Endodermal cell (in vitro differentiated cells): Measurements from ENCODE around the gene ANKRD44. TPM values are rescaled to one million over a fixed set of nuclear protein-coding genes. Genes with fewer than 3 reads are reported as not detected.

ENCODE experiments used
- DNase-seq: peaks from one replicate; pipeline ENCODE4 v3.0.0-alpha.2; 2017
- H3K27ac ChIP-seq: 2 replicates; pipeline ENCODE4 v1.5.1; 2013; ENCODE audit warnings: mild to moderate bottlenecking, low read depth, low read length, moderate library complexity
- H3K27me3 ChIP-seq: 2 replicates; pipeline ENCODE4 v1.6.1; 2013; ENCODE audit warnings: mild to moderate bottlenecking, low read length, moderate library complexity; ENCODE audit not compliant: insufficient read depth, control insufficient read depth, poor library complexity, severe bottlenecking
- H3K36me3 ChIP-seq: 2 replicates; pipeline ENCODE4 v1.7.0; 2013; ENCODE audit warnings: mild to moderate bottlenecking, low read length, moderate library complexity; ENCODE audit not compliant: control insufficient read depth, insufficient read depth
- H3K4me1 ChIP-seq: one replicate; pipeline ENCODE4 v1.7.0; 2013; ENCODE audit warnings: low read length; ENCODE audit not compliant: control insufficient read depth, insufficient read depth
- H3K4me3 ChIP-seq: 2 replicates; pipeline ENCODE4 v1.5.1; 2013; ENCODE audit warnings: mild to moderate bottlenecking, low read length, moderate library complexity
- H3K9ac ChIP-seq: 2 replicates; pipeline ENCODE4 v1.6.1; 2013; ENCODE audit warnings: mild to moderate bottlenecking, low read length, moderate library complexity; ENCODE audit not compliant: poor library complexity, severe bottlenecking; ENCODE audit errors: extremely low read depth
- H3K9me3 ChIP-seq: 2 replicates; pipeline ENCODE4 v1.6.1; 2013; ENCODE audit warnings: mild to moderate bottlenecking, low read length, moderate library complexity; ENCODE audit not compliant: control insufficient read depth
- H3K27ac Mint-ChIP-seq: 2 replicates; pipeline ENCODE4 v1.8.0; 2020; ENCODE audit warnings: mixed read lengths
- H3K27me3 Mint-ChIP-seq: 2 replicates; pipeline ENCODE4 v1.8.0; 2021; ENCODE audit warnings: mild to moderate bottlenecking, mixed read lengths; ENCODE audit not compliant: insufficient read depth
- H3K36me3 Mint-ChIP-seq: 2 replicates; pipeline ENCODE4 v1.8.0; 2020; ENCODE audit warnings: low read depth, mixed read lengths
- H3K4me1 Mint-ChIP-seq: 2 replicates; pipeline ENCODE4 v1.8.0; 2020; ENCODE audit warnings: mixed read lengths
- H3K4me3 Mint-ChIP-seq: 2 replicates; pipeline ENCODE4 v1.8.0; 2020; ENCODE audit warnings: mild to moderate bottlenecking, moderate library complexity, mixed read lengths
- H3K9me3 Mint-ChIP-seq: 2 replicates; pipeline ENCODE4 v1.8.0; 2020; ENCODE audit warnings: mild to moderate bottlenecking, mixed read lengths
- CTCF ChIP-seq: fragments of 200-600 bp; sonication (generic); conservative IDR thresholded peaks from 2 replicates; pipeline ENCODE4 v1.5.0; 2021; ENCODE audit warnings: antibody characterized with exemption, mild to moderate bottlenecking
- WGBS, 2 experiments: methylation state at CpG; one replicate each; pipeline versions ENCODE4 v1.1.5 to v1.1.7; 2013; ENCODE audit warnings: missing lambda C conversion rate in 2 of 2, mixed read lengths in 1 of 2; ENCODE audit not compliant: insufficient coverage in 1 of 2, insufficient read length in 1 of 2; 5-methylcytosine and 5-hydroxymethylcytosine counted together
- total RNA-seq, 2 donors: library from RNA; stranded (reverse); fragmentation: NEBNext Ultra II Directional in 1 of 2; extraction: Animal tissue kit (Norgen Biotek cat#: 25700) in 1 of 2; gene quantifications; 2 replicates in 1 of 2; 3 replicates in 1 of 2; pipeline ENCODE4 v1.2.1, GENCODE V29; 2021

ANKRD44 gene
- total RNA-seq, 2 donors from 2014 or later, result 6.2 to 10.6 TPM

- no peak overlapping the region for H3K27ac Mint-ChIP-seq
- no peaks in the 10 kb centered on the region for H3K9me3 Mint-ChIP-seq
- peaks cover 3% of the 10 kb centered on the region for H3K4me1 ChIP-seq
- no peaks in the 10 kb centered on the region for H3K36me3 ChIP-seq
- TF ChIP-seq CTCF, result no peak
- no peak overlapping the region for H3K4me3 Mint-ChIP-seq
- no peaks in the 10 kb centered on the region for H3K27me3 Mint-ChIP-seq
- H3K9me3 ChIP-seq, result no peaks in the 10 kb centered on the region
- no peak overlapping the region for H3K4me3 ChIP-seq
- H3K27me3 ChIP-seq, result no peaks in the 10 kb centered on the region
- H3K36me3 Mint-ChIP-seq, result no peaks in the 10 kb centered on the region
- no peak for DNase-seq
- no peak overlapping the region for H3K27ac ChIP-seq
- no peak overlapping the region for H3K9ac ChIP-seq
- peaks cover 9% of the 10 kb centered on the region for H3K4me1 Mint-ChIP-seq
Measured at GRCh38 chr2:197233473-197233872, 77.1 kb downstream of the ANKRD44 start.

DNA sequence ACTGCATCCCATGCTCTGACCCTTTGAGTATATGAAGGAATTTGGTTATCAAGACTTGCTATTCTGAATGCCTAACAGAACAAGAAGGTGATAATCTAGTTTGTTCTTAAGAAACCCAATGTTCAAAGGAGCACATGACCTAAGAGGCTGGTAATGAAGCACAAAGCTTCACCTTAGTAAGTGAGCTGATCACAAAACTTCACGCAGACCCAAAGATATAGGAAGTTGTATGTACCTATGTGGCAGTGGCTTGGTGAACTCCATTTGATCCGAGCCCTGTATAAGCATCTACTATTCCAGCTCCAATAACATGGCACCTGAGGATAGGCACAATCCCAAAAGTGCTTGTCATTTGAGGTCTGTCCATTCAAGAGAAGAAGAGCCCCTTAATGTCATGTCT is 78.6 kb downstream of the ANKRD44 start:
- Mint-ChIP-seq H3K9me3 (no peaks in the 10 kb centered on the region), H3K4me1 (peaks cover 14% of the 10 kb centered on the region), H3K27me3 (no peaks in the 10 kb centered on the region), H3K4me3 (no peak overlapping the region), H3K36me3 (no peaks in the 10 kb centered on the region), H3K27ac (no peak overlapping the region)
- no peaks in the 10 kb centered on the region for H3K9me3 ChIP-seq
- no peak for TF ChIP-seq CTCF
- H3K4me1 ChIP-seq, result peaks cover 3% of the 10 kb centered on the region
- H3K4me3 ChIP-seq, result no peak overlapping the region
- no peak overlapping the region for H3K27ac ChIP-seq
- H3K36me3 ChIP-seq, result no peaks in the 10 kb centered on the region
- 93 to 100% methylated on average over 2 of the region's 2 CpGs for WGBS, 2 experiments
- DNase-seq, result no peak
- no peaks in the 10 kb centered on the region for H3K27me3 ChIP-seq
- H3K9ac ChIP-seq, result no peak overlapping the region

DNA sequence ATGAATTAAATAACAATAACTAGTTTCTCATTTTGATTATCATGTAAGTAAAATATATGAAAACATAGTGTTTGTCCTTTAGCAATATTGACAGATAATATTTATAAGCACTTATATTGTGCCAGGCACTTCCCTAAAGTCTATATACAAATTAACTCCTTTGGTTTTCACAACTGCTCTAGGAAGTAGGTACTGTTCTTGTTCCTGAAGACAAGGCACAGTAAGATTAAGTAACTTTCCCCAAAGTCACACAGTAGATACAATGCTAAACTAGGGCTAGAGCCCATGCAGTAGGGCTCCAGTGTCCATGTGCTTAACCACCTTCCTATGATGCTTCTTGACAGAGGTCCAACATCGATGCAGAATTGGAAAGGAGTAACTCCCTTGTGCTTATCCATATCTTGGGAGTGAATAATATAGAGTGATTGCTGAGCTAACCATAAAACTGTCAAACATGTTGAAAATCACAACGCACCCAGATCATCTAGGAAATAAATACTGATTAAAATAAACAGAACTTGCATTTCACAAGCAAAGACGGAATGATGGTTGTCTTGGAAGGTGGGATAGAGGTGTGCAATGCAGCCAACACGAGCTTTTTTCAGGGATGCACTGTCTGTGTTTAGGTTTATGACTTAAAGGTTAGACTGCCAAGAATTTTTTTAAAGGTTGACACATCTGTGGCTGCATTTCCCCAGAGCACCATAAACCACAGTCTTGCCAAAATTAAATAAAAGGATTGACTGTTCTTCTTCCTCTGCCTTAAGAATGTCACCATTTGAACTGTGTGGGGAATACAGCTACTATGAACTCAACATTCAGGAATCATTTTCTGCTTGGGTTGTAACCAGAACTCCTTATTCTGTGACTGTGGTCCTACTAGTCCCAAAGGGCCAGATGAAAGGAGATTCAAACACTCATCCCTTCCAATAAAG is 80.8 kb downstream of the ANKRD44 start:
- no peaks in the 10 kb centered on the region for H3K9me3 Mint-ChIP-seq
- H3K36me3 Mint-ChIP-seq, result no peaks in the 10 kb centered on the region
- WGBS, 2 experiments, result 67 to 71% methylated on average over 3 to 4 of the region's 4 CpGs
- H3K4me3 Mint-ChIP-seq, result no peak overlapping the region
- no peak for TF ChIP-seq CTCF
- Histone ChIP-seq H3K36me3 (no peaks in the 10 kb centered on the region), H3K27ac (no peak overlapping the region), H3K4me1 (peaks cover 3% of the 10 kb centered on the region), H3K9ac (no peak overlapping the region), H3K27me3 (no peaks in the 10 kb centered on the region), H3K4me3 (no peak overlapping the region), H3K9me3 (no peaks in the 10 kb centered on the region)
- no peak overlapping the region for H3K27ac Mint-ChIP-seq
- H3K27me3 Mint-ChIP-seq, result no peaks in the 10 kb centered on the region
- H3K4me1 Mint-ChIP-seq, result peaks cover 10% of the 10 kb centered on the region
- DNase-seq, result no peak
